Measurements from ENCODE around the gene PRPH2.

DNA sequence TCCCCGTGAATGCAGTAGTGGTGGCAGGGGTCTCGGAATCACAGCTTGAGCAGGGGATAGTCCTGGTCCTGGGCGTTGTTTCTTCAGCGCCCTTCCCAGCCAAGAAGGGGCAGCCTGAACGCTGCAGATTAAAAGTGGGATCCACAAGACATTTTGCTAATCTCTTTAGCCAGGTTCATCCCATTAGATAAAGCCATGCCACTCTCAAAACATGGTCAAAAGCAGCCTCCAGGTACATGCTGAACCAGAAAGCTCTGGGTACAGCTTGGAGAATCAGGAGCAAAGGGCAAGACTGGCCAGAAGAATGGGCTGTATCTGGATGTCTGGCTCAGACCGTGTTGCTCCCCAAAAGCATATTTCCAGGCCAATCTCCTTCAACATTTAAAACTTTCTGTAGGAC, at the start of gene PRPH2:
- TF ChIP-seq, protein P1, sequence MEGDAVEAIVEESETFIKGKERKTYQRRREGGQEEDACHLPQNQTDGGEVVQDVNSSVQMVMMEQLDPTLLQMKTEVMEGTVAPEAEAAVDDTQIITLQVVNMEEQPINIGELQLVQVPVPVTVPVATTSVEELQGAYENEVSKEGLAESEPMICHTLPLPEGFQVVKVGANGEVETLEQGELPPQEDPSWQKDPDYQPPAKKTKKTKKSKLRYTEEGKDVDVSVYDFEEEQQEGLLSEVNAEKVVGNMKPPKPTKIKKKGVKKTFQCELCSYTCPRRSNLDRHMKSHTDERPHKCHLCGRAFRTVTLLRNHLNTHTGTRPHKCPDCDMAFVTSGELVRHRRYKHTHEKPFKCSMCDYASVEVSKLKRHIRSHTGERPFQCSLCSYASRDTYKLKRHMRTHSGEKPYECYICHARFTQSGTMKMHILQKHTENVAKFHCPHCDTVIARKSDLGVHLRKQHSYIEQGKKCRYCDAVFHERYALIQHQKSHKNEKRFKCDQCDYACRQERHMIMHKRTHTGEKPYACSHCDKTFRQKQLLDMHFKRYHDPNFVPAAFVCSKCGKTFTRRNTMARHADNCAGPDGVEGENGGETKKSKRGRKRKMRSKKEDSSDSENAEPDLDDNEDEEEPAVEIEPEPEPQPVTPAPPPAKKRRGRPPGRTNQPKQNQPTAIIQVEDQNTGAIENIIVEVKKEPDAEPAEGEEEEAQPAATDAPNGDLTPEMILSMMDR (IDR thresholded peaks at IDR 0.05), result no peak
- TF ChIP-seq, protein P2, sequence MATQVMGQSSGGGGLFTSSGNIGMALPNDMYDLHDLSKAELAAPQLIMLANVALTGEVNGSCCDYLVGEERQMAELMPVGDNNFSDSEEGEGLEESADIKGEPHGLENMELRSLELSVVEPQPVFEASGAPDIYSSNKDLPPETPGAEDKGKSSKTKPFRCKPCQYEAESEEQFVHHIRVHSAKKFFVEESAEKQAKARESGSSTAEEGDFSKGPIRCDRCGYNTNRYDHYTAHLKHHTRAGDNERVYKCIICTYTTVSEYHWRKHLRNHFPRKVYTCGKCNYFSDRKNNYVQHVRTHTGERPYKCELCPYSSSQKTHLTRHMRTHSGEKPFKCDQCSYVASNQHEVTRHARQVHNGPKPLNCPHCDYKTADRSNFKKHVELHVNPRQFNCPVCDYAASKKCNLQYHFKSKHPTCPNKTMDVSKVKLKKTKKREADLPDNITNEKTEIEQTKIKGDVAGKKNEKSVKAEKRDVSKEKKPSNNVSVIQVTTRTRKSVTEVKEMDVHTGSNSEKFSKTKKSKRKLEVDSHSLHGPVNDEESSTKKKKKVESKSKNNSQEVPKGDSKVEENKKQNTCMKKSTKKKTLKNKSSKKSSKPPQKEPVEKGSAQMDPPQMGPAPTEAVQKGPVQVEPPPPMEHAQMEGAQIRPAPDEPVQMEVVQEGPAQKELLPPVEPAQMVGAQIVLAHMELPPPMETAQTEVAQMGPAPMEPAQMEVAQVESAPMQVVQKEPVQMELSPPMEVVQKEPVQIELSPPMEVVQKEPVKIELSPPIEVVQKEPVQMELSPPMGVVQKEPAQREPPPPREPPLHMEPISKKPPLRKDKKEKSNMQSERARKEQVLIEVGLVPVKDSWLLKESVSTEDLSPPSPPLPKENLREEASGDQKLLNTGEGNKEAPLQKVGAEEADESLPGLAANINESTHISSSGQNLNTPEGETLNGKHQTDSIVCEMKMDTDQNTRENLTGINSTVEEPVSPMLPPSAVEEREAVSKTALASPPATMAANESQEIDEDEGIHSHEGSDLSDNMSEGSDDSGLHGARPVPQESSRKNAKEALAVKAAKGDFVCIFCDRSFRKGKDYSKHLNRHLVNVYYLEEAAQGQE (IDR thresholded peaks at IDR 0.05), result no peak

All from A549 (cell line).